ENCODE measurements around the gene SNX30.
A peak's percentile ranks its signal among the peaks of the same experiment; 100 is the strongest.

Gene SNX30

GRCh38 chr9:112833081-112833480, 82.5 kb downstream of the SNX30 start:
- DNase-seq, result no peak

DNA sequence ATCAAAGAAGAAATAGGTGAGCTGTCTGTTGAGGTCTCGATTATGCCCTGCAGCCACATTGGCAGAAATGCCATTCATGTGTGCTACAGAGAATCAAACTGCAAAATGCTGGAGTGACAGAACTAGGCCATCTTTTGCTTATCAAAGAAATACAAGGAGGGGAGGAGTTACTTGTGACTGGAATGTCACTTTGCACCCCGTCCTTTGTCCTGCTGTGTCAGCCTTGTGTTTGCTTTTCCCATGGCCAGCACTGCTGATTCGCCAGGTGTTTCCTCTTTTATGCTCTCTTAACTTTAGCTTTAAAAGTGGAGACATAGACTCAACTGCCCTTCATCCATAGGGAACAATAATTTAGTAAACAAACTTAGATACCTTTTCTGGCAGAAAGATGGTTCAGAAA, 85.8 kb downstream of the SNX30 start:
- DNase-seq, result no peak

DNA sequence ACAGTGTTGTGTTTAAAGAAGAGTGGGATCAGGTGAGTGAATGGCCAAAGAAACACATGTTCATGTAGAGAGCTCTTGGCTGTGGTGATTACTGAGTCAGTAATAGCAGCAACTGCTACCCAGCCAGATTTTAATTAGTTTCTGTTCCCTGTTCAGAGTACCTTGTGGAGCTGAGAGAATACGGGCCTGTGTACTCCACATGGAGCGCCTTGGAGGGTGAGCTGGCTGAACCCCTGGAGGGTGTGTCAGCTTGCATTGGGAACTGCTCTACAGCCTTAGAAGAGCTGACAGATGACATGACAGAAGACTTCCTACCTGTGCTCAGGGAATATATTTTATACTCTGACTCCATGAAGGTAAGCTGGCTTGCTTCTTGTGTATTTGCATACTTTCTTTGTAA, 87.8 kb downstream of the SNX30 start:
- no peak for DNase-seq

DNA sequence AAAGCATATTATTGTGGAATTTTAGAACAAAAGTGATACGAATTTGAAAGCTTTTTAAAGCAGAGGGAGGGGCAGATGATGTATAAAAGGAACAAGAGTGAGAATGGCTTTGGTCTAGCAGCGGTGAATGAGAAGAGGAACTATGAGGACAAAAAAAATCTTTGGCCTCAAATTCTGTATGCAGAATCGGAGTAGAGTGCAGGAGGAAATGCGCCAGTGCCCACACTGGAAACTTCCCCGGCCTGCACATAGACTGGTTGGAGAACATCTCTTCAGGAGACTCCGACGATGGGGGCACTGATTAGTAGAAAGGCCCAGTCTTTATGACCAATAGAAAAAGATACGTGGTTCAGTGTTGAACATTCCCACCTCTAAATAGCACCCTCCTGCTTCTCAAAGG, 88.8 kb downstream of the SNX30 start:
- no peak for DNase-seq

GRCh38 chr9:112841261-112841660, 90.7 kb downstream of the SNX30 start:
- no peak for DNase-seq

DNA sequence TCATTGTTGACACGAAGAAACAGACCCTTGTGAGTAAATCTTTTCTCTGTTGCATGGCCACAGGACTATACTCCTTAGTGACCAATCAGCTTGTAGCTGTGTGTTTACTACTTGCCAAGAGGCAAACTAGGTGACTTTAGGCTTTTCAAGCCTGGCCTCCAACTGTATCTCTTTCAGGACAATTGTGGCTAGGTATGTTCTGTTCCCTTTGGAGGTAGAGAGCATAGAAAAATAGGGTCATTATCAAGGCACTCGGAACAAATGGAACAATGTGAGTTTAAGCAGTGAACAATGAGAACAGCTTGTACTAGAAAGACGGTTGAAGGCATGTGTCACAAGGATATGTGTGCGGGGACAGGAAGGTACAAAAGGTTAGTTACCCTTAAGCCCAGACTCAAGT, 92.0 kb downstream of the SNX30 start:
- no peak for DNase-seq

GRCh38 chr9:112844771-112845542, 94.4 kb downstream of the SNX30 start:
- DNase-seq, result peak; percentile 18

- DNase-seq, result no peak
These were observed 96.2 kb downstream of the SNX30 start for GRCh38 chr9:112846528-112847488.

DNA sequence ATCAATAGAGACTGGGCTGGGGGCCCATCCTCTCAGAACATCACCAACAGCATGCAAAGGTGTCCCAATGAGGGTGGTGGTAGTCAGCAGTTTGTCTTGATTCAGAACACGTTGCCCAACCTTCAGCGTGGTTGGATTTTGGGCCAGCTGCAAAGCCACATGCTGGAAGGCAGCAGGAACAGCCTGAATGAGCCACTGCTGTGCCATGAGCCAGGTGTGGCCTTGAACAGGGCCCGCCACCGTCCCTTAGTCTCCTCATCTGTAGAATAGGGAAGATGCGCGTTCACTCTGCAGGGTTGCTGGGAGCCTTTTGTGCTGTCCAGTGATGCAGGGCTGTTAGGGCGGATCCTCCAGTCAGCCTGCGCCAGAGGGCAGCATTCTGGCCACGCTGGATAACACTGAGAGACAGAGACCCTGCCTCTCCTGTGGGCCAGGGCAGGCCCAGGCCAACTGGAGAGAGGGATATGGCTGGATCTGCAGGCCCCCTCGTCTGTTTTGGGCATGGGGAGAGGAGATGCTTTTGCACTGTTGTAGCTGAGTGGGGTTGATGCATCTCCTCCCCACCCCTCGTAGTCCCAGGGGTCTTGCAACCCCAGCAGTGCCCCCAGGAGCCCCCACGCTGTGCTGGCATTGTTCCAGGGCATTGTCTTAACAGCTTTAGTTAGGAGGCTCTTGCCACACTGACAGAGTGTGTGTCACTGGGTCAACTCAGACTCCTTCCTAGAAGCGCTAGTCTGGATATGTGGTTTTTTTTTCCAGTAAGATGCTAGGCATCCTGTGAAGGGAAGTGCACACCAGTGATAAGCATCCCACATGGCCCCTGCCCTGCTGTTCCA, 98.0 kb downstream of the SNX30 start:
- DNase-seq, result no peak

DNA sequence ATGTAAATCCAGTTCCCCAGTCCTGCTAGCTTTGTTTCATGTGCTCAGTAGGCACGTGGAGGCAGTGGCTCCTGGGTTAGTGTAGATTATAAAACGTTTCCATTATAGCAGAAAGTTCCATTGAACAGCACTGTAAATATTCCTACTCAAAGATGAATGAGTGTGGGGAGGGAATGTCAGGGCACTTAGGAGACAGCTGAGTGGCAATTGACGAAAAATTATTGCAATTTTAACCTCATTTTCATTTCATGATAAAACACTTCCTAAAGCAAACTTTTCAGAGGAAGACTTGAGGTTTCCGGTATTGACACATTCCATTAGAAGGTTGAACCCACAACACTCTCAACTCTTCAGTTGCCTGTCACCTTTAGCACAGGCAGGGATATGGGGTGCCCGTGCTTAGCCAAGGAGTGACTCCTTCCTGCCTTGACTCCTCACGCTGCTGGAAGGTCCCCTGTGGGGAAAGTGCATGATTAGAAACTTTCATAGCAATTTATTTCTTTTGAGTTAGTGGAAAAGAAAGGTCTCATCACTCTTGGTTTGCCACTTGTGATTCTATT, 98.9 kb downstream of the SNX30 start:
- no peak for DNase-seq

GRCh38 chr9:112850840-112851239, 100.3 kb downstream of the SNX30 start:
- no peak for DNase-seq

DNA sequence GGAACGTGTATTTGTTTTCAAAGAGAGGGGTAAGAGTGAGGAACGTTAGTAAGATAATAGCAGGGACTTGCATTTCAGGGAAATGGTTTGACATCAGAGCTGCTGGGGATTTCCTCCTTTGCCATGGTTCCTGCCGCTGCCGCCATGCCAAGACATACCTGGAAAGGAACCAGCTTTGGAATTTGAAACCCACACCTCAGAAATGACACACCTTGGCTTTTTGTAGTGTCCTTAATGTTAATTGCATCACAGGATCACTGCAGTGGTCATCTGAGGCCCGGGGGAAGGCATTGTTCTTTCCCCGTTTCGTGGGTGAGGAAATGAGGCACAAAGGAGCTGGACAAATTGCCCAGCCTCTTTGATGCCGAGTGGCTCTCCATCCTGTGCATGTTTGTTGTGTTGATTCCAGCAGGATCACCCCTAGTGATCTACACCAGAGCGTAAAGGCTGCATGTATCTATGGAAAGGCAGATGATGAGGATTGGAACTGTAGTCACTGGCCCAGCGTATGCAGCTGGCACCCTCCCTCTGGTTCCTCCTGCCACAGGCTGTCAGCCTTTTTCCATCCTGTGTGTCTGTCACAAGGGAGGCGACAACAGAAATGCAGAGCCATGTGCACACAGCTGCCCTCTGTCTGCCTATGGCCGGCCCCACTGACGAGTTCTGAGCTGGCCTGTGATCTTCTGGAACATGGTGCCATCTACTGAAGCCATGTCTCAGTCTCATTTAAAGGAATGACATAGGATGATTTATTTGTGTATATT, 102.4 kb downstream of the SNX30 start:
- no peak for DNase-seq

- DNase-seq, result no peak
These were observed 103.5 kb downstream of the SNX30 start for GRCh38 chr9:112853882-112854585.

DNA sequence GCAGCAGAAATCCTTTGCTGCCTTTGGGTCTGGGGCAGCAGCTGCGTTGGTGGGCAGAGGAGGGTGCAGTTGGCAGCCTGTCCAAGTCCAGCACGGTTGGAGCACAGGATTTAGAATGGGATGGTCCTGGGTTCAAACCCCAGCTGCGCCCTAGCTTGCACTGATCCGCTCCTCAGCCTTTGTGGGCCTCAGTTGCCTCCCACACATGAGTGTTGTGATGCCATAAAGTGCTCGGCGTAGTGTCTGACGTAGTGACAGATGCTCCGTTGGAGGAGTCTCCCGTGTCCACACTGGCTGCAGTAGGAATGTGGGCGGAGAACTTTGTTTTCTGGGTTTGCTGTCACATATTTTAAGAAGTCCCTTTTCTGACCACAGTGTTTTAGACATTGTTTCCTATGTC, 104.1 kb downstream of the SNX30 start:
- DNase-seq, result no peak

GRCh38 chr9:112856200-112856599, 105.6 kb downstream of the SNX30 start:
- DNase-seq, result no peak

DNA sequence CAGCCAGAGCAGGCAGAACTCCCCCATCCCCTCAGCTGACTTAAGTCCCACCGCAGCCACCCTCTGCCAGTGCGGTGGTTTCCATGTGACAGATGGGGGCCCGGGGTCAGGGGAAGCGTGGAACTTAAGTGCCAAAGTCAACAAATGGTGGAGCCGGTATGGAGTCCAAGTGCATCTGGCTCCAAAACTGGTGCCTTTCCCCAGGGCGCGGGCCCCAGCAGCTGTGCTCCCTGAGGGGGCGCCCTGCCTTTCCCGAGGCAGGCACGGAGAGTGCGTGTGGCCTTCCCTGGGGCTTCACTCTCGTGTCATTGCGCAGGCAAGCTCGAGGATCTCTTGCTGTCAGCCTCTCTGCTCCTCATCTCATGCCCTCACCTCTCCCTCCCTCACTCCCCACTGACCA, 106.3 kb downstream of the SNX30 start:
- DNase-seq, result no peak

GRCh38 chr9:112858005-112858404, 107.4 kb downstream of the SNX30 start:
- no peak for DNase-seq

DNA sequence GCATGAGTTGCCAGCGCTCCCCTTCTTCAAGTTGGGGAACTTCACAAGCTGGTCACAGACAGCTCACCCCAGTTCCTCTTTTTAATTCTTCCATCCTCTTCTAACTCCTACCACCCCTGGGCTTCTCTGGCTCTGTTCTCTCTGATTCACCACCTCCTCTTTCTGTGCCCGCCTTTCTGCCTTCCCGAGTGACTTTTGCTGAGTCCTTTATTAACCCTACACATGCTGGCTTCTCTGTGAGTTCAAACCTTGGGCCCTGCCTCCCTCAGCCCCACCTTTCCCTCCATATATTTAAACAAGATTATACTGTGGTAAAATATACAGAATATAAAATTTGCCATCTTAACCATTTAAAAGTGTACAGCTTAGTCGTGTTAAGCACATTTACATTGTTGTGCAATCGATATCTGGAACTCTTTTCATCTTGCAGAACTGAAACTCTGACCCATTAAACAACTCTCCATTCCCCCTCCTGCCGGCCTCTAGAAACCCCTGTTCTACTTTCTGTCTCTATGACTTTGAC, 108.1 kb downstream of the SNX30 start:
- DNase-seq, result no peak

DNA sequence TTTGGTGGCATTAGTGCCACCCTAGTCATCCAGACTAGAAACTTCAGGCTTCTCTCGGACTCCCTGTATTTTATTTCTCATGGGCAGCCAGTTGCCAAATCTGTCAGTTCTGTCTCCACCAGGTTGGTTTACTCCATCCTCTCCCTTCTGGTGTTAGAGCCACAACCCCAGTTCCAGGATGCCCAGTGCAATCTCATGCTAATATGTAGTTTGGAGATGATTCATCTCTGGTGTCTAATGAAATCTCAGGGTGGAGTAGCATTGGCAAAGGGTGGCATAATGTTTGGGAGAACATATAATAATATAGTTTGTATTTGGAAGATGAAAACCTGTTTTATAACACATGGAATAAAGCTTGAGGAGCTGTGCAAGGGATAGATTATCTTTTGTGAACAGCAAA, 109.9 kb downstream of the SNX30 start:
- DNase-seq, result no peak

DNA sequence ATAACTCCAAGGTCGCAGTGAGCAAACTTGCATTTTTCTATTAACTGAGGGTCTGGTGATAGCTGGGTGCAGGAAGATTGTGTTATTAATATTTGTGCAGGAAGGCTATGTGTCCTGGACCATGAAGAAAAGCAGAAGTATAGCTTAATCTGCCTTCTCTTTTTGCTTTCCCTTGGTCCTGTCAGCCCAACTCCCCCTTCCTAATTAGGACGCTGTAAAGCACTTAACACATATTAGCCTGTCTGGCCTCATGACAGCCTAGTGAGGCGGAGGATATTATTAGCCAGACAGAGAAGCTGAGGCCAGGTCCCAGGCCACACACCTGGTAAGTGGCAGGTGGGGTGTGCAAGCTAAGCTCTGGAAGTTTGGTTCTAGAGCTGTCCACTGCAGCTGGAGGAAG, 110.6 kb downstream of the SNX30 start:
- DNase-seq, result no peak
